Neural progenitor cell (in vitro differentiated cells): ENCODE measurements around the gene ZDHHC4.

Experiments
- EZH2phosphoT487 ChIP-seq: fragments of 200-600 bp; sonication (generic); IDR thresholded peaks from 2 replicates; pipeline ENCODE4 v1.6.1; 2017; ENCODE audit warnings: antibody characterized with exemption
- TF ChIP-seq, protein P1 (sequence below): fragments of 200-600 bp; sonication (generic); IDR thresholded peaks from 2 replicates; pipeline ENCODE4 v1.5.1; 2017; ENCODE audit warnings: antibody characterized with exemption, mild to moderate bottlenecking

DNA sequence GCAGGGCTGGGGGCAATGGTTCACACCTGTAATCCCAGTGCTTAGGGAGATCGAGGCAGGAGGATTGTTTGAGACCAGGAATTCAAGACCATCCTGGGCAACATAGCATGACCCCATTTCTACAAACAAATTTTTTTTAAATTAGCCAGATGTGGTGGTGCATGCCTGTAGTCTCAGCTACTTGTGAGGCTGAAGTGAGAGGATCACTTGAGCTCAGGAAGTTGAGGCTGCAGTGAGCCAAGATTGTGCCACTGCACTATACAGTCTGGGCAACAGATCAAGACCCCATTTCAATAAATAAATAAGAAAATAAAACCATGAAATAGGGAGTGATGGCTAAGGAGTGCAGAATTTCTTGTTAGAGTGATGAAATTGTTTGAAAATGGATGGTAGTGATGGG, 34.9 kb upstream of the ZDHHC4 start:
- TF ChIP-seq, protein P1, sequence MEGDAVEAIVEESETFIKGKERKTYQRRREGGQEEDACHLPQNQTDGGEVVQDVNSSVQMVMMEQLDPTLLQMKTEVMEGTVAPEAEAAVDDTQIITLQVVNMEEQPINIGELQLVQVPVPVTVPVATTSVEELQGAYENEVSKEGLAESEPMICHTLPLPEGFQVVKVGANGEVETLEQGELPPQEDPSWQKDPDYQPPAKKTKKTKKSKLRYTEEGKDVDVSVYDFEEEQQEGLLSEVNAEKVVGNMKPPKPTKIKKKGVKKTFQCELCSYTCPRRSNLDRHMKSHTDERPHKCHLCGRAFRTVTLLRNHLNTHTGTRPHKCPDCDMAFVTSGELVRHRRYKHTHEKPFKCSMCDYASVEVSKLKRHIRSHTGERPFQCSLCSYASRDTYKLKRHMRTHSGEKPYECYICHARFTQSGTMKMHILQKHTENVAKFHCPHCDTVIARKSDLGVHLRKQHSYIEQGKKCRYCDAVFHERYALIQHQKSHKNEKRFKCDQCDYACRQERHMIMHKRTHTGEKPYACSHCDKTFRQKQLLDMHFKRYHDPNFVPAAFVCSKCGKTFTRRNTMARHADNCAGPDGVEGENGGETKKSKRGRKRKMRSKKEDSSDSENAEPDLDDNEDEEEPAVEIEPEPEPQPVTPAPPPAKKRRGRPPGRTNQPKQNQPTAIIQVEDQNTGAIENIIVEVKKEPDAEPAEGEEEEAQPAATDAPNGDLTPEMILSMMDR: no peak
- TF ChIP-seq EZH2phosphoT487: no peak
